Measurements from ENCODE around the gene OPN3. TPM values are rescaled to one million over a fixed set of nuclear protein-coding genes. Genes with fewer than 3 reads are reported as not detected.

The OPN3 gene
- total RNA-seq, 120 experiments from 2014 or later = 10.6 to 48.1 (median 29.5) TPM

Other genes with a start within 250 kb of the OPN3 start
- 10 to 100 TPM; 31.3 to 78.1 (median 59.0) TPM for gene FH, start 120.6 kb downstream of the OPN3 start, total RNA-seq
- 1 to 10 TPM in 91 of 120 experiments, under 1 TPM in 26, not detected in 3; 0.11 to 5.5 (median 1.6) TPM for gene KMO, start 108.0 kb downstream of the OPN3 start, total RNA-seq
- 10 to 100 TPM in 118 of 120 experiments, 1 to 10 TPM in 2; 8.5 to 41.5 (median 19.6) TPM for gene CHML, start within 50 bp of the OPN3 start, total RNA-seq
- gene WDR64, start 11.9 kb upstream of the OPN3 start, total RNA-seq = 1 to 10 TPM in 24 of 120 experiments, under 1 TPM in 60, not detected in 36; 0.08 to 2.5 (median 0.59) TPM
- 1 to 10 TPM in 79 of 120 experiments, under 1 TPM in 39, not detected in 2; 0.18 to 4.7 (median 1.2) TPM for gene EXO1, start 207.8 kb upstream of the OPN3 start, total RNA-seq

All from dorsolateral prefrontal cortex (tissue), 118 donors.